WTC11 (cell line): ENCODE measurements around the gene ASCC3.

Source experiments
- JUN ChIP-seq: sonication (generic); formaldehyde crosslinking; IDR thresholded peaks from 2 replicates; pipeline ENCODE4 v1.8.0; 2023; ENCODE audit warnings: mild to moderate bottlenecking, missing genetic modification reagents
- KAT7 ChIP-seq: sonication (generic); formaldehyde crosslinking; IDR thresholded peaks from 2 replicates; pipeline ENCODE4 v1.8.1; 2023; ENCODE audit warnings: missing genetic modification reagents, mild to moderate bottlenecking, borderline replicate concordance
- NFE2L1 ChIP-seq: sonication (generic); formaldehyde crosslinking; IDR thresholded peaks from 2 replicates; pipeline ENCODE4 v1.8.1; 2023; ENCODE audit warnings: missing genetic modification reagents
- NFYB ChIP-seq: sonication (generic); formaldehyde crosslinking; conservative IDR thresholded peaks from 2 replicates; pipeline ENCODE4 v1.8.0; 2022; ENCODE audit warnings: low read depth, missing genetic modification reagents
- SP1 ChIP-seq: sonication (generic); formaldehyde crosslinking; conservative IDR thresholded peaks from 2 replicates; pipeline ENCODE4 v1.8.1; 2022; ENCODE audit warnings: missing genetic modification reagents
- ZNF121 ChIP-seq: sonication (generic); formaldehyde crosslinking; IDR thresholded peaks from 2 replicates; pipeline ENCODE4 v1.8.0; 2023; ENCODE audit warnings: missing genetic modification reagents
- ZNF416 ChIP-seq: fragments of 250-450 bp; sonication (Bioruptor Pico); IDR thresholded peaks from 2 replicates; pipeline ENCODE4 v1.9.0; 2021; ENCODE audit warnings: mild to moderate bottlenecking, inconsistent platforms
- TF ChIP-seq, protein P1 (sequence below): fragments of 200-600 bp; IDR thresholded peaks from 2 replicates; pipeline ENCODE4 v1.8.0; 2022; ENCODE audit warnings: antibody characterized with exemption
- TF ChIP-seq, protein P2 (sequence below): sonication (generic); formaldehyde crosslinking; IDR thresholded peaks from 2 replicates; pipeline ENCODE4 v1.8.1; 2023; ENCODE audit warnings: mild to moderate bottlenecking, missing genetic modification reagents
- TF ChIP-seq, protein P3 (sequence below): sonication (generic); formaldehyde crosslinking; IDR thresholded peaks from 2 replicates; pipeline ENCODE4 v1.8.1; 2022; ENCODE audit warnings: low read depth, mild to moderate bottlenecking, moderate library complexity, missing genetic modification reagents, borderline replicate concordance
- TF ChIP-seq, protein P4 (sequence below): sonication (generic); formaldehyde crosslinking; conservative IDR thresholded peaks from 2 replicates; pipeline ENCODE4 v1.8.1; 2023; ENCODE audit warnings: mild to moderate bottlenecking, low read depth, missing genetic modification reagents, moderate library complexity
- TF ChIP-seq, protein P5 (sequence below): sonication (generic); formaldehyde crosslinking; IDR thresholded peaks from 2 replicates; pipeline ENCODE4 v1.8.1; 2023; ENCODE audit warnings: mild to moderate bottlenecking, missing genetic modification reagents, moderate library complexity
- TF ChIP-seq, protein P6 (sequence below): sonication (generic); formaldehyde crosslinking; IDR thresholded peaks from 2 replicates; pipeline ENCODE4 v1.8.0; 2022; ENCODE audit warnings: mild to moderate bottlenecking, missing genetic modification reagents

DNA sequence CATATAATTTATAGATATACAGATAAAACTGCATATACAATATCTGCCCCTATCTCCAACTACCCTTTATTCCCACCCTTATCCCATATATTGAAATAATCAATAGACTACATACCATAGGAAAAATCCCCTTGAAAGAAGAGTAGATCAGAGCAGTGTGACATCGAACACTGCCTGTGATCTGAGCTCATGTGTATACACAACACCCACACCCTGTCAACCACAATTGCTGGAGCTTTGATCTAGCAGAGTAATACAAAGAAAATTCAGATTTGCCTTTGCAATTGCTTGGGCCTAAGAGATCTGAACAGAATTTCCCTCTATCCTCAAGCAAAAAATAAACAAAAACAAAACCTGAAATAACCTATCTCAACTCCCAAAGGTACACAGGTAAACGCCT lies 119.3 kb downstream of the ASCC3 start:
- TF ChIP-seq, protein P1, sequence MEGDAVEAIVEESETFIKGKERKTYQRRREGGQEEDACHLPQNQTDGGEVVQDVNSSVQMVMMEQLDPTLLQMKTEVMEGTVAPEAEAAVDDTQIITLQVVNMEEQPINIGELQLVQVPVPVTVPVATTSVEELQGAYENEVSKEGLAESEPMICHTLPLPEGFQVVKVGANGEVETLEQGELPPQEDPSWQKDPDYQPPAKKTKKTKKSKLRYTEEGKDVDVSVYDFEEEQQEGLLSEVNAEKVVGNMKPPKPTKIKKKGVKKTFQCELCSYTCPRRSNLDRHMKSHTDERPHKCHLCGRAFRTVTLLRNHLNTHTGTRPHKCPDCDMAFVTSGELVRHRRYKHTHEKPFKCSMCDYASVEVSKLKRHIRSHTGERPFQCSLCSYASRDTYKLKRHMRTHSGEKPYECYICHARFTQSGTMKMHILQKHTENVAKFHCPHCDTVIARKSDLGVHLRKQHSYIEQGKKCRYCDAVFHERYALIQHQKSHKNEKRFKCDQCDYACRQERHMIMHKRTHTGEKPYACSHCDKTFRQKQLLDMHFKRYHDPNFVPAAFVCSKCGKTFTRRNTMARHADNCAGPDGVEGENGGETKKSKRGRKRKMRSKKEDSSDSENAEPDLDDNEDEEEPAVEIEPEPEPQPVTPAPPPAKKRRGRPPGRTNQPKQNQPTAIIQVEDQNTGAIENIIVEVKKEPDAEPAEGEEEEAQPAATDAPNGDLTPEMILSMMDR = no peak
- no peak for TF ChIP-seq ZNF121 (CRISPR knock-in tag)
- TF ChIP-seq, protein P2, sequence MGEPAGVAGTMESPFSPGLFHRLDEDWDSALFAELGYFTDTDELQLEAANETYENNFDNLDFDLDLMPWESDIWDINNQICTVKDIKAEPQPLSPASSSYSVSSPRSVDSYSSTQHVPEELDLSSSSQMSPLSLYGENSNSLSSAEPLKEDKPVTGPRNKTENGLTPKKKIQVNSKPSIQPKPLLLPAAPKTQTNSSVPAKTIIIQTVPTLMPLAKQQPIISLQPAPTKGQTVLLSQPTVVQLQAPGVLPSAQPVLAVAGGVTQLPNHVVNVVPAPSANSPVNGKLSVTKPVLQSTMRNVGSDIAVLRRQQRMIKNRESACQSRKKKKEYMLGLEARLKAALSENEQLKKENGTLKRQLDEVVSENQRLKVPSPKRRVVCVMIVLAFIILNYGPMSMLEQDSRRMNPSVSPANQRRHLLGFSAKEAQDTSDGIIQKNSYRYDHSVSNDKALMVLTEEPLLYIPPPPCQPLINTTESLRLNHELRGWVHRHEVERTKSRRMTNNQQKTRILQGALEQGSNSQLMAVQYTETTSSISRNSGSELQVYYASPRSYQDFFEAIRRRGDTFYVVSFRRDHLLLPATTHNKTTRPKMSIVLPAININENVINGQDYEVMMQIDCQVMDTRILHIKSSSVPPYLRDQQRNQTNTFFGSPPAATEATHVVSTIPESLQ (CRISPR knock-in tag) = no peak
- TF ChIP-seq, protein P3, sequence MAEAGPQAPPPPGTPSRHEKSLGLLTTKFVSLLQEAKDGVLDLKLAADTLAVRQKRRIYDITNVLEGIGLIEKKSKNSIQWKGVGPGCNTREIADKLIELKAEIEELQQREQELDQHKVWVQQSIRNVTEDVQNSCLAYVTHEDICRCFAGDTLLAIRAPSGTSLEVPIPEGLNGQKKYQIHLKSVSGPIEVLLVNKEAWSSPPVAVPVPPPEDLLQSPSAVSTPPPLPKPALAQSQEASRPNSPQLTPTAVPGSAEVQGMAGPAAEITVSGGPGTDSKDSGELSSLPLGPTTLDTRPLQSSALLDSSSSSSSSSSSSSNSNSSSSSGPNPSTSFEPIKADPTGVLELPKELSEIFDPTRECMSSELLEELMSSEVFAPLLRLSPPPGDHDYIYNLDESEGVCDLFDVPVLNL = no peak
- no peak for TF ChIP-seq ZNF416
- TF ChIP-seq, protein P4, sequence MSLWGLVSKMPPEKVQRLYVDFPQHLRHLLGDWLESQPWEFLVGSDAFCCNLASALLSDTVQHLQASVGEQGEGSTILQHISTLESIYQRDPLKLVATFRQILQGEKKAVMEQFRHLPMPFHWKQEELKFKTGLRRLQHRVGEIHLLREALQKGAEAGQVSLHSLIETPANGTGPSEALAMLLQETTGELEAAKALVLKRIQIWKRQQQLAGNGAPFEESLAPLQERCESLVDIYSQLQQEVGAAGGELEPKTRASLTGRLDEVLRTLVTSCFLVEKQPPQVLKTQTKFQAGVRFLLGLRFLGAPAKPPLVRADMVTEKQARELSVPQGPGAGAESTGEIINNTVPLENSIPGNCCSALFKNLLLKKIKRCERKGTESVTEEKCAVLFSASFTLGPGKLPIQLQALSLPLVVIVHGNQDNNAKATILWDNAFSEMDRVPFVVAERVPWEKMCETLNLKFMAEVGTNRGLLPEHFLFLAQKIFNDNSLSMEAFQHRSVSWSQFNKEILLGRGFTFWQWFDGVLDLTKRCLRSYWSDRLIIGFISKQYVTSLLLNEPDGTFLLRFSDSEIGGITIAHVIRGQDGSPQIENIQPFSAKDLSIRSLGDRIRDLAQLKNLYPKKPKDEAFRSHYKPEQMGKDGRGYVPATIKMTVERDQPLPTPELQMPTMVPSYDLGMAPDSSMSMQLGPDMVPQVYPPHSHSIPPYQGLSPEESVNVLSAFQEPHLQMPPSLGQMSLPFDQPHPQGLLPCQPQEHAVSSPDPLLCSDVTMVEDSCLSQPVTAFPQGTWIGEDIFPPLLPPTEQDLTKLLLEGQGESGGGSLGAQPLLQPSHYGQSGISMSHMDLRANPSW (CRISPR knock-in tag) = no peak
- TF ChIP-seq, protein P5, sequence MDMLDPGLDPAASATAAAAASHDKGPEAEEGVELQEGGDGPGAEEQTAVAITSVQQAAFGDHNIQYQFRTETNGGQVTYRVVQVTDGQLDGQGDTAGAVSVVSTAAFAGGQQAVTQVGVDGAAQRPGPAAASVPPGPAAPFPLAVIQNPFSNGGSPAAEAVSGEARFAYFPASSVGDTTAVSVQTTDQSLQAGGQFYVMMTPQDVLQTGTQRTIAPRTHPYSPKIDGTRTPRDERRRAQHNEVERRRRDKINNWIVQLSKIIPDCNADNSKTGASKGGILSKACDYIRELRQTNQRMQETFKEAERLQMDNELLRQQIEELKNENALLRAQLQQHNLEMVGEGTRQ (CRISPR knock-in tag) = no peak
- TF ChIP-seq, protein P6, sequence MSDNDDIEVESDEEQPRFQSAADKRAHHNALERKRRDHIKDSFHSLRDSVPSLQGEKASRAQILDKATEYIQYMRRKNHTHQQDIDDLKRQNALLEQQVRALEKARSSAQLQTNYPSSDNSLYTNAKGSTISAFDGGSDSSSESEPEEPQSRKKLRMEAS (CRISPR knock-in tag) = no peak
- TF ChIP-seq SP1 (CRISPR knock-in tag) = no peak
- TF ChIP-seq NFE2L1 (CRISPR knock-in tag) = no peak
- TF ChIP-seq NFYB (CRISPR knock-in tag) = no peak
- TF ChIP-seq JUN (CRISPR knock-in tag) = no peak
- no peak for TF ChIP-seq KAT7 (CRISPR knock-in tag)
